Measurements from ENCODE around the gene PRPF40A. TPM values are rescaled to one million over a fixed set of nuclear protein-coding genes. Genes with fewer than 3 reads are reported as not detected.
A peak's percentile ranks its signal among the peaks of the same experiment; 100 is the strongest.

The PRPF40A gene
- total and polyA plus RNA-seq, 11 donors = 9.8 to 53.5 (median 34.3) TPM

GRCh38 chr2:152637251-152637650 lies 80.0 kb downstream of the PRPF40A start:
- Histone ChIP-seq H3K4me3 (no peak overlapping the region), H3K27ac (no peak overlapping the region), H3K36me3 (peaks cover 0 to 79% (median 53%) of the 10 kb centered on the region in 9 donors), H3K27me3 (no peaks in the 10 kb centered on the region), H3K4me1 (peaks cover 0 to 7% (median 0%) of the 10 kb centered on the region in 12 donors), H3K9me3 (no peaks in the 10 kb centered on the region)
- 86 to 96% (median 88%) methylated on average over 7 of the region's 7 CpGs for WGBS, 4 donors
- no peak for DNase-seq
- TF ChIP-seq POLR2A (IDR thresholded peaks at IDR 0.05) (no peak), CTCF (IDR thresholded peaks at IDR 0.05) (no peak)
- intact Hi-C loops (cut with DNase I) = loop anchor here in 8 of 10 donors (5.0 to 10.0 kb wide), 5 partner anchors 302 to 602 kb away; partner anchors contain the start of genes FMNL2 (in 2 of the 8) and STAM2 (in 2 of the 8)
- no peak for ATAC-seq

- Histone ChIP-seq H3K4me3 (no peak overlapping the region), H3K4me1 (peaks cover 0 to 7% (median 0%) of the 10 kb centered on the region in 12 donors), H3K36me3 (peaks cover 0 to 73% (median 51%) of the 10 kb centered on the region in 9 donors), H3K27ac (no peak overlapping the region), H3K27me3 (no peaks in the 10 kb centered on the region), H3K9me3 (no peaks in the 10 kb centered on the region)
- TF ChIP-seq CTCF (IDR thresholded peaks at IDR 0.05) = peak; percentile 70 to 89 (median 80)
- TF ChIP-seq POLR2A (IDR thresholded peaks at IDR 0.05) = no peak
- DNase-seq = peak in 3 of 5 donors; percentile 39 to 54 (median 41)
- WGBS, 4 donors = 30 to 33% (median 32%) methylated on average over 5 of the region's 5 CpGs
- peak in 3 of 4 donors; percentile 55 to 63 (median 63) for ATAC-seq
- intact Hi-C loops (cut with DNase I) = loop anchor here in 9 of 10 donors (2.0 to 10.0 kb wide), 6 partner anchors 301 to 601 kb away; partner anchors contain the start of genes FMNL2 (in 2 of the 9) and STAM2 (in 2 of the 9)
Measured at GRCh38 chr2:152635635-152636298, 81.5 kb downstream of the PRPF40A start.

GRCh38 chr2:152632736-152633135 lies 84.5 kb downstream of the PRPF40A start:
- Histone ChIP-seq H3K36me3 (peaks cover 0 to 73% (median 46%) of the 10 kb centered on the region in 9 donors), H3K4me1 (peaks cover 0 to 7% (median 0%) of the 10 kb centered on the region in 12 donors), H3K27ac (no peak overlapping the region), H3K9me3 (no peaks in the 10 kb centered on the region), H3K27me3 (no peaks in the 10 kb centered on the region), H3K4me3 (no peak overlapping the region)
- 93 to 97% (median 94%) methylated on average over 3 of the region's 3 CpGs for WGBS, 4 donors
- ATAC-seq (no peak), DNase-seq (no peak)
- TF ChIP-seq CTCF (IDR thresholded peaks at IDR 0.05) = no peak
- TF ChIP-seq POLR2A (IDR thresholded peaks at IDR 0.05) = no peak
- intact Hi-C loops (cut with DNase I) = loop anchor here in 6 of 10 donors (5.0 to 10.0 kb wide), 5 partner anchors 65 to 598 kb away; partner anchors contain the start of gene FMNL2 (in 2 of the 6)

GRCh38 chr2:152630466-152630865 lies 86.8 kb downstream of the PRPF40A start:
- TF ChIP-seq CTCF (IDR thresholded peaks at IDR 0.05) = no peak
- no peak for TF ChIP-seq POLR2A (IDR thresholded peaks at IDR 0.05)
- no peak for ATAC-seq
- 91 to 94% (median 93%) methylated on average over 4 of the region's 4 CpGs for WGBS, 4 donors
- Histone ChIP-seq H3K27ac (no peak overlapping the region), H3K9me3 (no peaks in the 10 kb centered on the region), H3K4me3 (no peak overlapping the region), H3K27me3 (no peaks in the 10 kb centered on the region), H3K4me1 (peaks cover 0 to 5% (median 0%) of the 10 kb centered on the region in 12 donors), H3K36me3 (peaks cover 0 to 59% (median 41%) of the 10 kb centered on the region in 9 donors)
- intact Hi-C loops (cut with DNase I) = loop anchor here in 6 of 10 donors (5.0 to 10.0 kb wide), 5 partner anchors 63 to 596 kb away; partner anchors contain the start of gene FMNL2 (in 2 of the 6)
- DNase-seq = no peak

All from heart left ventricle (tissue), 16 donors.